ENCODE results near the gene MBD6.

- TF ChIP-seq POLR2A (IDR thresholded peaks at IDR 0.05) (no peak), CTCF (IDR thresholded peaks at IDR 0.05) (no peak)
These were observed 40.7 kb downstream of the MBD6 start for GRCh38 chr12:57563358-57563757.
